Activated T-helper 17 cell treated with anti-CD3 and anti-CD28 coated beads, Interleukin-2, amount 50 U/mL, for 72 hours (primary cell): ENCODE measurements around the gene NKX2-1. TPM values are rescaled to one million over a fixed set of nuclear protein-coding genes. Genes with fewer than 3 reads are reported as not detected.

Experiments
- ATAC-seq: fragments of 150-1000 bp; cut with Tn5 transposase; replicated peaks from 2 replicates; pipeline ENCODE4 v1.10.0; 2021; ENCODE audit warnings: mild to moderate bottlenecking, moderate library complexity
- H3K27ac Mint-ChIP-seq: one replicate; pipeline ENCODE4 v1.8.0; 2022; ENCODE audit warnings: mixed read lengths
- H3K27me3 Mint-ChIP-seq: one replicate; pipeline ENCODE4 v1.8.0; 2022; ENCODE audit warnings: mixed read lengths
- H3K36me3 Mint-ChIP-seq: one replicate; pipeline ENCODE4 v1.8.0; 2022; ENCODE audit warnings: low read depth, mild to moderate bottlenecking, mixed read lengths
- H3K4me1 Mint-ChIP-seq: one replicate; pipeline ENCODE4 v1.8.0; 2022; ENCODE audit warnings: mixed read lengths
- H3K4me3 Mint-ChIP-seq: one replicate; pipeline ENCODE4 v1.8.0; 2022; ENCODE audit warnings: mild to moderate bottlenecking, mixed read lengths
- H3K9me3 Mint-ChIP-seq: one replicate; pipeline ENCODE4 v1.8.0; 2022; ENCODE audit warnings: mixed read lengths
- total RNA-seq, 2 donors: library from RNA; stranded (reverse); gene quantifications; one replicate each; pipeline ENCODE4 v1.2.3, GENCODE V29; 2022

The NKX2-1 gene
- total RNA-seq, 2 donors from 2014 or later = not detected

DNA sequence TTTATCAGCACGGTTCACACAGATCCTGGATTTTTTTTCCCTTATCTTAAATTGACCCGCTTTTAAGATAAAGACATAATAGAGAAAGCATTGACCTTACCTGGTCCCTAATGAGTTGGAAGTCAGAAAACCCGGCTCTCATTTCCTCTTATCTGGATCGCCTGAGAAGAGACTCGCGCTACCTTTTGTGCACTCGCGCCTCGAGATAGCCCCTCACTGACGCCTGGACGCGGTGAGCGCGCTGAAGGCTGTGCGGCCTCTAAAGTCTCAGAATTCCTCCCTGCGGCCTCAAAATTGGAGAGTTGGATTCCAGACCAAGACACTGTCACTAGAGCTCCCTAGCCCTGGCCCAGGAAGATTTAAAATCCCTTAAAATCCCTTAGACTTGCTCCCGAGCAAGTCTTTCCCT, 7.0 kb downstream of the NKX2-1 start:
- Mint-ChIP-seq H3K9me3 (no peaks in the 10 kb centered on the region), H3K27me3 (peaks cover 70% of the 10 kb centered on the region), H3K4me3 (no peak overlapping the region), H3K4me1 (no peaks in the 10 kb centered on the region), H3K36me3 (peaks cover 6% of the 10 kb centered on the region), H3K27ac (no peak overlapping the region)
- no peak for ATAC-seq

DNA sequence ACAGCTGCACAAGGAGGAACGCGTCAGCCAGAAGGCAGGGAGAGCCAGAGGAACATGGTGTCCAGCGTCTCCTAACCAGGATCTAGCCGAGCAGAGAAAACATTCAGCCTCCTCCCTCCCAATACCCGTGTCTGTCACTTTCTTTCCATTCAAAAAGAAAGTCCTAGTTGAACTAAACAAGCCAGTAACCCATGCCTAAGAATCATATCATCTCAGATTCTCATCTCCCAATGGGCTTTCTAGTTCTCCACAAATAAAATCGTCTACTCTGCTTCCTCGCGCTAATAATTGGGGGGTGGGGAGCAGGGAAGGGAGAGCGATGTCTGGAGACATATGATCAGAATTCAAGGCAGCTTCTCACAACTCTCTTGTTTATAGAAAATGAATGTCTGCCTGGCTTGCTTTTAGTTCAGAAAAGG, 7.4 kb downstream of the NKX2-1 start:
- peaks cover 4% of the 10 kb centered on the region for H3K4me1 Mint-ChIP-seq
- H3K4me3 Mint-ChIP-seq = no peak overlapping the region
- H3K27ac Mint-ChIP-seq = no peak overlapping the region
- H3K9me3 Mint-ChIP-seq = peaks cover 4% of the 10 kb centered on the region
- peaks cover 10% of the 10 kb centered on the region for H3K36me3 Mint-ChIP-seq
- peaks cover 75% of the 10 kb centered on the region for H3K27me3 Mint-ChIP-seq
- no peak for ATAC-seq

DNA sequence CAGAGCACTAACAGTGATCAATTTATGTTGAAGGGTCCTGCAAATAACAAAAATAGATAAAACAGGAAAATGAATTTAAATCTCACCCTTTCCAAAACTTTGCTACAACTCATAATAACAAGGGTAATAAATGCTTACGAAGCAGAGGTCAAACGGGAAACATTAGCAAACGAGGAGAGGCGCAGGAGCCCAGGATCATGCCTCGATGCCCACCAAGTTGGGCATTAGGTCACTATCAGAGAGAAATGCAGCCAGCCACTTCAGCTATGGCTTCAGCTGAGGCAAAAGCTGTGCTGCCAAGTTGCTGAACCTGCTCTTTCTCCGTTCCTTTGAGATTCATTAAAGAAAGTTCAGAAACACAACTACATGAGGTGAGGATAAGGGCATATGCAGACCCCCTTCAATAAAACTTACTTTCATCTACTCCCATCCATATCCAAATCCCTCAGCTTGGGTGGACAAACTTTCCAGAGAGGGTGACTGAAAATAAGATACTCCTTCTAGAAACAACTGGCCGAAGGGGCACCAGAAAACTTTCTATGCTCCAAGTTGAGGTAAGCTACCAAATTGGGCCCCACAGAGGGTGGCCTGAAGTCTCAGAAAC, 7.9 kb downstream of the NKX2-1 start:
- no peak overlapping the region for H3K27ac Mint-ChIP-seq
- H3K27me3 Mint-ChIP-seq = peaks cover 80% of the 10 kb centered on the region
- peaks cover 4% of the 10 kb centered on the region for H3K4me1 Mint-ChIP-seq
- peaks cover 4% of the 10 kb centered on the region for H3K9me3 Mint-ChIP-seq
- H3K4me3 Mint-ChIP-seq = no peak overlapping the region
- ATAC-seq = no peak
- H3K36me3 Mint-ChIP-seq = peaks cover 11% of the 10 kb centered on the region

DNA sequence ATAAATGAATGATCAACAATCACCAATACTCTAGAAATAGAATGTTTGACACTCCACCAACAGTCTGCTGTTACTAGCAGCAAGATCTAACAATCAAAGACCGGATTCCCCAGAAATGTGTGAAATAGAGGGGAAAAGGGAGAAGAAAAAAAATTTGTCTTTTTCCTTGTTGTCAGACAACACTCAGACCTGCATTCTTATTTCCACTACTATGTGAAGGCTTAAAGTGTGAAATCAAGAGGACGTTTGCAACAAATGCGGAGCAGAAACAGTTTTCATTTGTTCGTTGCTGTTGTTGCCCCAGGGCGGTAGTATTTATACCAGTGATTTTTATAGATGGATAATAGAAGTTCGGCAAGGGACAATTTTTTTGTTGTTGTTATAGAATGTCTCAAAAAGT, 9.2 kb downstream of the NKX2-1 start:
- Mint-ChIP-seq H3K27me3 (peaks cover 76% of the 10 kb centered on the region), H3K4me1 (peaks cover 4% of the 10 kb centered on the region)

DNA sequence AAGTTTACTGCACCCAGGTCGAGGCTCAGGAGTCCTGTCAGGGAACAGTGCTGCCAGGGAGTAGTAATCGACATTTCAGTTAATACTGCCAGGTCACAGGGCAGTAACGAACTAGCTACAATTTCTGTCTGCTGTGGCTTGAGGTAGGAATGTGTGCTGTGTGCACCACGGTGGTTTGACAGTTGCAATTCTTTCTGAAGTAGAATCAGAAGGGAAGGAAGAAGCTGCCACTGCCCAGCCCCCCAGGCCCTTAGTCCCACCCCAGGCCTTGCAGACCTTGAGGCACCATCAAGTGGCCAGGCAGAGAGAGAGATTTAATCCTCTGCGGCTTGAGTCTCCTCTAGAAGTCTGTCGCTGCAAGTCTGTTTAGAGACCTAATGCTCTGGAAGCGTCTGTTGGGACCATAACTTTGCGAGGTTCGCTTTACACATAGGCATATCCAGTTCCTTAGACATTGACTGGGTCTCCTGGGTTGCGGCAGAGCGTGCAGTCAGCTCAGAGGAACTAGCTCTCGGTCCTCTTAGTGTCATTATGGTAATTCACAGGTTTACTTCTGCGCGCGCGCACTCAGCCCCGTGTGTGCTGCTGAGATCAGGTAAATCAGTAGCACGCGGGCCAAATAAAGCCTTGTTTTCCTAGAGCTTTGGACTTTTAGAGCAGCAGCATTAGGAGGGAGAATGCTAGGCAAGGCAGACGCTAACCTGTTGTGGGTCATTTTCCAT, 9.8 kb downstream of the NKX2-1 start:
- H3K4me3 Mint-ChIP-seq = no peak overlapping the region
- H3K27me3 Mint-ChIP-seq = peaks cover 72% of the 10 kb centered on the region
- peaks cover 4% of the 10 kb centered on the region for H3K4me1 Mint-ChIP-seq
- no peak for ATAC-seq
- H3K36me3 Mint-ChIP-seq = peaks cover 11% of the 10 kb centered on the region
- H3K9me3 Mint-ChIP-seq = peaks cover 4% of the 10 kb centered on the region
- H3K27ac Mint-ChIP-seq = no peak overlapping the region

More for the DNA sequence above, 9.2 kb downstream of the NKX2-1 start:
- Mint-ChIP-seq H3K4me3 (no peak overlapping the region), H3K36me3 (peaks cover 11% of the 10 kb centered on the region), H3K27ac (no peak overlapping the region), H3K9me3 (peaks cover 4% of the 10 kb centered on the region)
- ATAC-seq = no peak

DNA sequence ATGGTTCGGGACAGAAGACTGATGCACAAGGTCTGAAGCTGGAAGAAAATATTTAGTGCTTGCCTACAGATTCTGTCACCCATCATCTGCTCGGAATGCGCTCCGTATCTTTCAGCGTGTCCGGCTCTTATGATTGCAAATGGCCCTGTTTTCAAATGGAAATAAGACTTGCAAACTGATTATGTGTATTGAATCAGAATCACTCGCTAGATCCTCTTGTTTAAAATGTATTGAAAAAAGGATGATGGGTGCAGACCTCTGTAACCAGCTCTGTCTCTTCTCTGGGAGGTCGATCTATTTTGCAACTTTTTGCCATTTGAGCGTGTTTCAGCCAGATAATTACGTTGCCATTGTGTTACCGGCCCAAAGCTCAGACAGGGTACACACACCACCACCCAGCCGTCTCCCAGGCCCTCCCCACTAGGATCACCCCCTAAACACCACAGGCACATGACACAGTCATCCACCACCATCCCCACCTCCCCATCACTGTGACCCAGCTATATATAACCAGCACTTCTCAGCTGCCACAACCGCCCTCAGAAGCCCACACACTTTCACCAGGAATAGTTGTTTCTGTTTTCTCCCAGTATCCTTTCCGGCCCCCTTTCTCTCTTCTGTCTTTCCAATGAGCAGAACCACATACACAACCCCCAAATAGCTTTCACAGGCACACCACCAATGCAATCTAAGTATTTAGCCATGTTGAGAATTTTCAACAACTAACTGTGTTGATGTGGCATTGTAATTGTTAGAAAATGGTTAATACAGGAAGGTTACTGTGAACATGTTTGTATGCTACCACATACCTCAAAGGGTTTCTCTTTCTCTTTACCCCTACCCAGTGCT, 10.7 kb downstream of the NKX2-1 start:
- H3K4me1 Mint-ChIP-seq = peaks cover 4% of the 10 kb centered on the region
- peaks cover 75% of the 10 kb centered on the region for H3K27me3 Mint-ChIP-seq
- no peak overlapping the region for H3K4me3 Mint-ChIP-seq

DNA sequence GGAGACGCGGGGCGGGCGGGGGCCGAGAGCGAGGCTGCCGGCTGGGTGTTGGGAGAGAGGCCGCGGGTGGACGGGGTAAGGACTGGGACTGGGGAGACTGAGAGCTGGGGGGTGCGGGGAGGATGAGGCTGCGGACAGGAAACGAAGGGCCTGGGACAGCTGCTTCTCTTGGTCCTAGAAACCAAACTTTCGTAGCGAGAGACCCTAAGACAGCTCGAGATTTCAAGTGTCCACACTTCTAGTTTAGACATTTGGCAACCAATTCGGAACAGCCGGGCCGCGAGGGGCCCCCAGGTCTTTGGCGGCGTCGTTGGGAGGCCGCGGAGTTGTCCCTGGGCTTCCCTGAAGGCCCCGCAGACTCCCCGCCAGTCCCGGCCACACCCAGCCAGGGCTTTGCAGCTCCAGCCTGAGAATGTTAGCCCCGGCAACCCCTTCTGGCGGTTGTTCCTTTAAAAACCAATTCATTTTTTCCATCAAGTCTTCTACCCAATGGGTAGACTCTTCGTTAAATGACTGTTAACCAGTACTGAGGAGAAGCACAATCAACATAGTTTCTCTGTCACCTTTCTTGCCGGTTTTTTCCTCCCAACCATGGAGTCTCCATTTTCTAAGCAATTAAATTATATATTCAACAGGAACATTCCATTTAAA, 11.5 kb downstream of the NKX2-1 start:
- no peak for ATAC-seq
- Mint-ChIP-seq H3K9me3 (peaks cover 4% of the 10 kb centered on the region), H3K27me3 (peaks cover 71% of the 10 kb centered on the region), H3K4me3 (no peak overlapping the region), H3K36me3 (peaks cover 11% of the 10 kb centered on the region), H3K27ac (no peak overlapping the region), H3K4me1 (peaks cover 4% of the 10 kb centered on the region)

More for the DNA sequence above, 10.7 kb downstream of the NKX2-1 start:
- Mint-ChIP-seq H3K36me3 (peaks cover 11% of the 10 kb centered on the region), H3K27ac (no peak overlapping the region), H3K9me3 (peaks cover 4% of the 10 kb centered on the region)
- no peak for ATAC-seq

DNA sequence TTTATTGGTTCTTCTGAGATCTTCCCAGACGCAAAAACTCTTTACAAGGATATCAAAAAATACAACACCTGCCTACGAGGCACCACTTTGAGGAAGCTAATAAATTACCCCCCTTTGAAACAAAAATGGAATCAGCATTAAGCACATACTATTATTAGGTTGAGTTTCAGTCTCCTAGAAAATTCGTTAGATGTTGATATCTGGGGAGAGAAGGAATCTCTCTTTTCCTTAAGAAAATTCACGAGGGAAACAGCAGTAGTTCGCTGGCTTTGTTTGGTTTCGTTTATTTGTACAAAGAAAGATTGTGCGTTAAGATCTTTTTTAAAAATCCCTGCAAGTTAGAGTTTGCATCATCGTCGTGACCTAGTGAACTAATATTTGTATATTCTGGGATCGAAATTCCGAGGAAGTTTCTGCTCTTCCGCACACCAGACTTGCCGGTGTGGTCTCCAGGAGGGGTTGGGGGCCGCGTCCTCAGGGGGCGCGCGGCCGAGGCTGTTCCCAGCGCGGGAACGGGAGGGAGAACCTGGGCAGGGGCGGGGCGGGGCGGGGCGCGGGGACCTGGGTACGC, 12.1 kb downstream of the NKX2-1 start:
- no peak overlapping the region for H3K4me3 Mint-ChIP-seq
- no peak overlapping the region for H3K27ac Mint-ChIP-seq

DNA sequence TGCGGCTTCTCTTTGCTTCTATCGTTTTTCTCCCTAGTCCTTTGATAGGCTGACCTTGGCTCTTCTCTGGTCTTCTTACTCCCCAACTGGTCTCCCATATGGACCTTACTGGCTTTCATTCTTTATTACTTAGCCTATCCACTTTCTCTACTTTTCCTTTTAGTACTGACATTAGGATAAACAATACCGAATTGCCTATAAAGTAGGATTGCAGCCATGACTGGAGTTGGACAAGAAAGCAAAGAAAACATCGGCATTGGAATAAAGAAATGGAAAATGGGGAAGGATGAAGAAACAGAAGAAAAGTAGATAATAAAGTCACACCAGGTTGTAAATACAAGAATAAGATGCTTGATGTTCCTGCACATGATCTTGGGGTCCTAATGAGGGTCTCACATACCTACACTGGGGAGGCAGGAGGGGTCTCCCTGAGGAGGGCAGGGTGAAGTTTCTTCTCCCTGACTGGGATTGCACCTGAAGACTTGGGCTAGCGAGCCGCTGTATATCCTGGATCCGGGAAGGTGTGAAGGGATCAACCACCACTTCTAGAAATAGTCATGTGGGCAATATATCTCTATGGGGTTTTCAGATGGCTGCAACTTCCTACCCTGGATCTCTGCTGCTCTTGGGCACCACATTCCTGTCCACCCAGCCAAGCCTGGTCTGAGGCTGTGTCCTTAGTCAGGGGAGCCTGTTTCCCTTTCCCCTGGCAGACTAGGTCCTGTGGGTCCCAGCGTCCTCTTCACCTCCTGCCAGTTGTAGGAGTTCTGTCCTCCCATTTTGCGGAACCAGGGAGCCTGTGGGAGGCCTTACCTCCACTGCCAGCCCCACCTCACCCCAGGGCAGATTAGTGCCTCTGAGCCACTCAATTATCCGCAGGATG, 13.1 kb downstream of the NKX2-1 start:
- Mint-ChIP-seq H3K27me3 (peaks cover 70% of the 10 kb centered on the region), H3K4me1 (peaks cover 4% of the 10 kb centered on the region), H3K9me3 (peaks cover 4% of the 10 kb centered on the region), H3K27ac (no peak overlapping the region), H3K4me3 (no peak overlapping the region), H3K36me3 (peaks cover 11% of the 10 kb centered on the region)
- ATAC-seq = no peak

More for the DNA sequence above, 12.1 kb downstream of the NKX2-1 start:
- Mint-ChIP-seq H3K4me1 (peaks cover 4% of the 10 kb centered on the region), H3K36me3 (peaks cover 11% of the 10 kb centered on the region), H3K27me3 (peaks cover 70% of the 10 kb centered on the region), H3K9me3 (peaks cover 4% of the 10 kb centered on the region)
- ATAC-seq = no peak

DNA sequence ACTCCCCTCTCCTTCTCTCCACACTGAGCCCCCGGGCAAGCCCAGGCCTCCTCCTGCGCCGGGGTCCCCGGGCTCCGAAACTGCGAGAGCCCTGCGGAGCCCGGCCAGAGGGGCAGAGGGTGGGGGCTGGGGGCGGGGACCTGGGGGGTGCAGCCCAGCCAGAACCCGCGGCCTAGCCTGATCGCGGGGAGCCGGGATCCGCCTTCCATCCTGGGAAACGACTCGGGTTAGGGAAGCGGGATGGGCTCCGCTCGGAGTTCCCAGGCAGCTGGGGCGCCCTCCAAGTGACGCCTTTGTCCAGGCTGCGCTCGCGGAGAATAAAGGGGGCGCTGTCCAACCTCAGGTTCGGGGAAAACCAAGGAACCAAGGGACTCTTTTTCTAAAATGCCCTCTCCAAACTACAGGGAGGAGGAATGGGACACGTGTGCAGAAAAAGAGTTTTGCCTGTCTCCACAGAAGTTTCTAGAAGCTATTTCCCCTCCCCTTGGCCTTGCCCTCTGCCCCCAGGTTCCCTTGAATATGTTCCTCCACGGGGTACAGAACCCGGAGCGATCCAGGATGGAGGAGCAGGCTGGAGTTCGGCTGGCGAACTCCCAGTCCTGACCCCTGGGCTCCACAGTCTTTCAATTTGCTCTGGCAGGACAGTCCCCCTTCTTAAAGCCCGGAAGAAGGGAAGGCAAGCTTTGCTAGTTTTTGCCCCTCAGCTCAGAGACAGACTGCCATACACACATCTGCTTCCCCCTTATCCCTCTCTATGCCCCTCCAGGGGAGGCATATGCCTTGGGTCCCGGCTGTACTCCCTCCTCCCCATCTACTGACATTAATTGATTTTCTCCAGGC, 13.9 kb downstream of the NKX2-1 start:
- H3K27me3 Mint-ChIP-seq = peaks cover 73% of the 10 kb centered on the region
- H3K4me1 Mint-ChIP-seq = peaks cover 4% of the 10 kb centered on the region

DNA sequence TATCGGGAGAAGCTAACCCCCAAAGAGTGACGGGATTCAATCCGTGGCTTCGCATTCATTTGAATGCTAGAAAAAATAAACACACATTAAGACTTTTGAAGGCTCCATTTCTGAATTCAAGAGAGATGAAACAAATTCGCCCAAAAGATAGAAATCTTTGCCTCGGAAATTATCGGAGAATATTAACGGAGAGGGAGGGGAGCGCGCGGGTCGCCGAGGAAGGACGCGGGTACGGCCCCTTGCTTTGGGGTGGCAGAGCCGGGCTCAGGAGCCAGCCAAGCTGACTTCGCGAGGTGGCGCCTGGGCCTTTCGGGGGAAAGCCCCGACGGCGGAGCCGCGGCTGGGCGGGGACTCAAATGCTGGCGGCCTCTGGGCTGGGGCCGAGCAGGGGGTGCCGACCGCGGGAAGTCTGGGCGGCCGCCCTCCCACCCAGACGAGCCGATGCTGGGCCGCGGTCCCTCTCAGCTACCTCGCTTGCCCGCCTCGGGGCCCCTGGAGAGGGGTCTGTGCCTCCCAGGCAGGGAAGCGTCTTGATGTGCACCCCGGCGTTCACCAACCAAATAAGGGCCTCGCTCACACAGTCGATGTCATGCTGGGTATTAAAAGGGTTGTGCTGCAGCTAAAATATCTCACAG, 14.7 kb downstream of the NKX2-1 start:
- Mint-ChIP-seq H3K27me3 (peaks cover 72% of the 10 kb centered on the region), H3K4me1 (peaks cover 4% of the 10 kb centered on the region), H3K36me3 (peaks cover 11% of the 10 kb centered on the region), H3K4me3 (peak overlapping the region; percentile 18), H3K9me3 (peaks cover 4% of the 10 kb centered on the region), H3K27ac (no peak overlapping the region)
- peak; percentile 42 for ATAC-seq

More for the DNA sequence above, 13.9 kb downstream of the NKX2-1 start:
- ATAC-seq = no peak
- H3K27ac Mint-ChIP-seq = no peak overlapping the region
- no peak overlapping the region for H3K4me3 Mint-ChIP-seq
- H3K9me3 Mint-ChIP-seq = peaks cover 4% of the 10 kb centered on the region
- H3K36me3 Mint-ChIP-seq = peaks cover 11% of the 10 kb centered on the region

DNA sequence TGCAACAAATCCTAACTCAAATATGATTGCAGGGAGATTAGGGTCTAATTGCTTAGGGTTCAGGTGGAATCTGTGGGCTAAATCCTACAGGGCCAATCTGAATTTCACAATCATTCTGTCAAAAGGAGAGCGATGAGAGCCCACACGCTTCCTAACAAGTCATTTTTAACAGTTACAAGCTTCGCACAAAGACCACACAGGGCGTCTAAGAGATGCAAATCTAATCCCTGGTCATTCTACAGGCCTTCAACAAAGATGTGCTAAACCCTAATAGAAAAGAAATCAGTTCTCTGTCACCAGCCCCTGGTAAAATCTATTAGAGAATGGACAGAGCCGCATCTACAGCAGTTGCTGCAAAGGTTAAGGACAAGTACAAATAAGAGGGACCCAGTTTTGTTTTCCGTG, 15.3 kb downstream of the NKX2-1 start:
- H3K27ac Mint-ChIP-seq = no peak overlapping the region
- peaks cover 4% of the 10 kb centered on the region for H3K4me1 Mint-ChIP-seq
- H3K4me3 Mint-ChIP-seq = peak overlapping the region; percentile 18
- peaks cover 11% of the 10 kb centered on the region for H3K36me3 Mint-ChIP-seq
- no peak for ATAC-seq
- H3K9me3 Mint-ChIP-seq = peaks cover 4% of the 10 kb centered on the region
- H3K27me3 Mint-ChIP-seq = peaks cover 70% of the 10 kb centered on the region
